ENCODE data around the gene ABLIM1.

The ABLIM1 gene

DNA sequence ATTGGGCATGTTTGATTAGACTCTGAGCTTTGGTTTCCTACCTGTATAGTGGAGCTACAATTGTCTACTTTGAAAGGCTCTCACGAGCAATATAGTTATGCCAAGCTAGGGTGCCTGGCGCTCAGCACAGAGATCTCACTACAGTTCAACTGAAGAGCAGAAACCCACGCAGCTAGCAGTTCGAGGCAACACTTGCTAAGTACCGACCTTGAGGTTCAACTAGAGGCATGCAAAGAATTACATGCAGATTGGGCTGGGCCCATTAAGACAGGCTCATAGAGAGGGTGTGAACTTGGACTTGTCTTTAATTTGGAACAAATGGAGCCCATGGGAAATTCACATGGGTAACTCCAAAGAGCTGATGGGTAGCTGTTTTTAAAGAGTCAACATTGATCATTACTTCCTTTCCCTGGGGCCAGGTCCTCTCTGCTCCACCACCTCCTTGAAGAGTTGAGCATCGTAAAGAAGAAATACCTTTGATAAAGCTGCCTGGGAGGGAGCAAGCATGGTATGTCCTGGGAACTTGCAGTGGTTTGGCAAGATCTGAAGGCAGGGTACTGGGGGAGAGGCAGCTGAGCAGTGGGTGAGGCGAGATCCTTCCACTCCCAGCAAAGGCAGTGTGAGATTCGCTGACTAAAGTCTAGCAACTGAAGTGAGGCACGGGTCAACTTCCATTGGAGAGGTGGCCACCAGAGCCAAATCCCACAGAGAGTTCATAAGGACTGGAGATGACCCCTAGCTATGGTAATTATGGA, 228.3 kb downstream of the ABLIM1 start:
- H3K27ac ChIP-seq: no peak overlapping the region
- TF ChIP-seq, protein P1, sequence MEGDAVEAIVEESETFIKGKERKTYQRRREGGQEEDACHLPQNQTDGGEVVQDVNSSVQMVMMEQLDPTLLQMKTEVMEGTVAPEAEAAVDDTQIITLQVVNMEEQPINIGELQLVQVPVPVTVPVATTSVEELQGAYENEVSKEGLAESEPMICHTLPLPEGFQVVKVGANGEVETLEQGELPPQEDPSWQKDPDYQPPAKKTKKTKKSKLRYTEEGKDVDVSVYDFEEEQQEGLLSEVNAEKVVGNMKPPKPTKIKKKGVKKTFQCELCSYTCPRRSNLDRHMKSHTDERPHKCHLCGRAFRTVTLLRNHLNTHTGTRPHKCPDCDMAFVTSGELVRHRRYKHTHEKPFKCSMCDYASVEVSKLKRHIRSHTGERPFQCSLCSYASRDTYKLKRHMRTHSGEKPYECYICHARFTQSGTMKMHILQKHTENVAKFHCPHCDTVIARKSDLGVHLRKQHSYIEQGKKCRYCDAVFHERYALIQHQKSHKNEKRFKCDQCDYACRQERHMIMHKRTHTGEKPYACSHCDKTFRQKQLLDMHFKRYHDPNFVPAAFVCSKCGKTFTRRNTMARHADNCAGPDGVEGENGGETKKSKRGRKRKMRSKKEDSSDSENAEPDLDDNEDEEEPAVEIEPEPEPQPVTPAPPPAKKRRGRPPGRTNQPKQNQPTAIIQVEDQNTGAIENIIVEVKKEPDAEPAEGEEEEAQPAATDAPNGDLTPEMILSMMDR (IDR thresholded peaks at IDR 0.05): no peak
- TF ChIP-seq ZFX (IDR thresholded peaks at IDR 0.05; ENCODE audit: borderline replicate concordance): no peak

DNA sequence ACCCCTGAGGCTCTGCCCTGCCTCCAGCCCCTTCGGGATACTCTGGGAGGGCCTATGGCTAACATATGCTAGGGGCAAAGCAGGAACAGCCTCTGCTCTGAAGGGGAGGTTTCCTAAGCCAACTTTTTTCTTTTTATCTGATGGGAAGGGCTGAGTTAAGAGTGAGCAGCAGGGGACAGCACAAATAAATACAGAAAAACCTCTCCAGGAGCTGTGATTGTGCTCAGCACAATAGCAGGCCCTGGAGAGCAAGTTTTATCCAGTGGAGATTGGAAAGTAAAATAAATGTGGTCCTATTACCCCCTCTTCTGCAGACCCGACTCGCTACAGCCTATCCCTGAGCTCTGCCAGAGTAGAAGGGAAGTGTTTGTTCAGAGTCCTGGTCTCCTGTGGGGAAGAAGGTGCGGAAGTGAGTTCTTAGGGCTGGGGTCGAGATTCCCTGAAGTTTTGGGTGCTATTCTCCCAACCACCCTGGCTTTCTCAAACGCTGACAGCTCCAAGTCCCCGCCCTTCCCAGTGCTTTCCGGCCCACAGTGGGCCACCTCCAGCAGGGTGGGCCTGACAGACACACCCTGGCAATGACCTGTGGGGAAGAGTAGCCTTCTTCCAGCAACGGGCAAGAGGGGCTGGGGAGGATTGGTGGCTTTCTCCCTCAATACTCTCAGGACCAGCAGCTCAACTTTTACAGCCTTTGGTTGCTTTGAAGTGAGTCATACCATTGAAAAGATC, 230.8 kb downstream of the ABLIM1 start:
- TF ChIP-seq, protein P1 (IDR thresholded peaks at IDR 0.05): no peak
- TF ChIP-seq ZFX (IDR thresholded peaks at IDR 0.05; ENCODE audit: borderline replicate concordance): no peak
- H3K27ac ChIP-seq: no peak overlapping the region

DNA sequence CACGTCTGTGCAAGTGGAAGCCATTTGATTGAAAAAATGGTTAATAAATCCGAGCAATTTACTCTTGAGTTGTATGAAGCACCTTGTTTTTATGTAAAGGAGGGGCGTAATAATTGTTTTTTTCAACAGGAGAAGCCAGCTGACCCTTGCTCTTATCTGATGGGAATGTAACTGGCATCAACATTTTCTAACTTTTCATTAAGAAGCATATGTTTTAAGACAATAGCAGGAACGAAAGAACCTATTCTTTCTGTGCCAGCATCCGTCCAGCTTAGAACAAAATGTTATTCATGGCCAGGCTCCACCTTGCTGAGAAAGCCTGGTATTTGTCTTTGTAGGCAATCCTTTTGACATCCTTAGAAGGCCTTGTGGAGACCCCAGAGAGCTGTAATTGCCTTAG, 231.6 kb downstream of the ABLIM1 start:
- H3K27ac ChIP-seq: no peak overlapping the region

DNA sequence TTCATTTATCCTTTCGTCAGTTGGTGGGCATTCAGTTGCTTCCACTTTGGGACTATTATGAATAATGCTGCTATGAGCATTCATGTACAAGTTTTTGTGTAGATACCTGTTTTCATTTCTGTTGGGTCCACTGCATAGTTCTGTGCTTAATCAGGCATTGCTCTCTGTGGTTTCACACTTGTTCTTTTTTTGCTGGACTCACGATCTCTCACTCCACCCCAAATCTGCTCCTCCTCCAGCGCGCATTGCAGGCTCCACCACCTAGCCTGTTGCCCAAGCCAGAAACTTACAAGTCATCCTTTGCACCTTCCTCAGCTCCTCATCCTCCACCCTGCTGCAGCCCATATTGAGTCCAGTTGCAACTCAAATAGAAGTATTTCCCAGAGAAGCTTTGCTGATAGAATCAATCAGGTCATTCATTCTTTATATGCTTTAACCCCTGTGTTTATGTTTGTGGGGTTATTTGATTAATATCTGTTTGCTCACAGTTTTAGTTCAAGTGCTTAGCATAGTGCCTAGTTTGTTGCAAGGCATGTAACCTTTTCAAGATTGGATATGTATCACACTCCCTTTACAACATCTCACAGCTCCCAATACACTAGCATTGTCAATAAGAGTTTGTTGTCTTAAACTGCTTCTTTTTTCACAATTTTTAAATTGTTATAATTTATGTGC, 237.1 kb downstream of the ABLIM1 start:
- H3K27ac ChIP-seq: no peak overlapping the region

More for the DNA sequence above, 231.6 kb downstream of the ABLIM1 start:
- TF ChIP-seq, protein P1 (IDR thresholded peaks at IDR 0.05): no peak
- no peak for TF ChIP-seq ZFX (IDR thresholded peaks at IDR 0.05; ENCODE audit: borderline replicate concordance)

DNA sequence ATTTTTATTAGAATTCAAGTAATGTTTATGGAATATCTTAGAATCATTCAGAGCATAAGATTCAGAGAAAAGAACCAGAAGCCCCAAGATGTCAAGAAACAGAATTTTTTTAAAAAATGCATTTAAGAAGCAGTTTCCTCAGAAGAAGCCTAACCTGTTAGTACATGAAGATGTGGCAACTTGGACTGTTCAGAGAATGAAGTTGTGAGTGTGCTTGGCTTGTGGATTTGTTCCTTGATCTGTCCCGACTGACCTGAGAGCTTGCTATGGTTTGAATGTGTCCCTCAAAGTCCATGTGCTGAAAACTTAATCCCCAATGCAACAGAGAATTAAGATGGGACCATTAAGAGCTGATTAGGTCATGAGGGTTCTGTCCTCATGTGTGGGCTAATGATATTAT, 240.0 kb downstream of the ABLIM1 start:
- no peak for TF ChIP-seq ZFX (IDR thresholded peaks at IDR 0.05; ENCODE audit: borderline replicate concordance)
- TF ChIP-seq, protein P1 (IDR thresholded peaks at IDR 0.05): no peak
- H3K27ac ChIP-seq: no peak overlapping the region

More for the DNA sequence above, 237.1 kb downstream of the ABLIM1 start:
- TF ChIP-seq ZFX (IDR thresholded peaks at IDR 0.05; ENCODE audit: borderline replicate concordance): no peak
- TF ChIP-seq, protein P1 (IDR thresholded peaks at IDR 0.05): no peak

DNA sequence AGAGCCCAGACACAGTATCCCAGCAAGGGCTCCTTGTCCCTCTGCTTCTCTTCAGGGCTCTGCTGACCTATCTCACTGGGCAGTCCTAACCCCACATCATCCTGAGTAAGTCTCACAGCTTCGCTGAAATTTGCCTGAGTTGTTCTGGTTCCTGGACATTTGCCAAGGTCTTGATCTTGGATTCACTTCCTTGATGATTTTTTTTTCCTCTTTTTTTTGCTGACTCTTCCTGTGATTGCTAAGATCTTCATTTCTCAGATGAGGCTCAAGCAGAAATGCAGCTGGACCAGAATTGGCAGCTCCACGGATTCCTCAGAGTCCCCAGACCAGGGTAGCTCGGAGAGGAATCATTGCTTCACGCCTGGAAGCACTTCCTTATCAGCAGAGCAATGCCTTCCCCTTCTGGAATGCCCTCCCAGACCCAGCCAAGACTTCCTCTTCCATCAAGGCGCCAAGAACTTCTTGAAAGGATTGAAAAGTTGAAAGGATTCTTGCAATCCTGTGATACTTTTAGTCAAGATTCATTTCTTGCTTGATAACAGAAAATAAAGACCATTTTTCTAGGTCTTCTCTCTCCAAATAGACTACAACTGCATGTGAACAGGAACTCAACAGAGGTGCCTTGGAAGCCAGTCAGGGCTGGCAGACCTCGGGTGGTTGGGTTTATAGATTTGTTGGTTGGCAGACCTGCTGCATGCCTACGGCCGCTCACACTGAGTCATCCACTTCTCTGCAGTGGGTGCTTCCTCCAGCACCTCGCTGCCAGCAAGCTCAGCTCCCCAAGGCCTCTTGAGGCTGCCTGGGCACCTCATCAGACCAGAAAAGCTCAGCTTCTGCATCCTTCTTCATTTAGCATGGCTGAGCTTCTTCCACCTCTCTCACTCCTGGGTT, 244.9 kb downstream of the ABLIM1 start:
- TF ChIP-seq, protein P1 (IDR thresholded peaks at IDR 0.05): no peak
- no peak for TF ChIP-seq ZFX (IDR thresholded peaks at IDR 0.05; ENCODE audit: borderline replicate concordance)
- no peak overlapping the region for H3K27ac ChIP-seq

All from 22Rv1 (cell line).